Ishikawa (cell line): ENCODE data around the gene PEX6.

Experiments
- CREB1 ChIP-seq: IDR thresholded peaks from 2 replicates; pipeline ENCODE4 v1.6.1; 2012; ENCODE audit warnings: low read depth
- EGR1 ChIP-seq: IDR thresholded peaks from 2 replicates; pipeline ENCODE4 v1.6.1; 2012
- EP300 ChIP-seq: IDR thresholded peaks from 2 replicates; pipeline ENCODE4 v1.6.1; 2012; ENCODE audit warnings: borderline replicate concordance
- FOXM1 ChIP-seq: IDR thresholded peaks from 2 replicates; pipeline ENCODE4 v1.6.1; 2012; ENCODE audit warnings: low read depth, borderline replicate concordance
- TAF1 ChIP-seq: IDR thresholded peaks from 2 replicates; pipeline ENCODE4 v1.6.1; 2012; ENCODE audit warnings: low read depth, mild to moderate bottlenecking
- TEAD4 ChIP-seq: IDR thresholded peaks from 2 replicates; pipeline ENCODE4 v1.6.1; 2012
- TF ChIP-seq, protein P1 (sequence below): IDR thresholded peaks from 2 replicates; pipeline ENCODE4 v1.6.1; 2012; ENCODE audit warnings: low read depth, mild to moderate bottlenecking
- TF ChIP-seq, protein P2 (sequence below): IDR thresholded peaks from 2 replicates; pipeline ENCODE4 v1.6.1; 2012
- TF ChIP-seq, protein P3 (sequence below): IDR thresholded peaks from 2 replicates; pipeline ENCODE4 v1.6.1; 2012

DNA sequence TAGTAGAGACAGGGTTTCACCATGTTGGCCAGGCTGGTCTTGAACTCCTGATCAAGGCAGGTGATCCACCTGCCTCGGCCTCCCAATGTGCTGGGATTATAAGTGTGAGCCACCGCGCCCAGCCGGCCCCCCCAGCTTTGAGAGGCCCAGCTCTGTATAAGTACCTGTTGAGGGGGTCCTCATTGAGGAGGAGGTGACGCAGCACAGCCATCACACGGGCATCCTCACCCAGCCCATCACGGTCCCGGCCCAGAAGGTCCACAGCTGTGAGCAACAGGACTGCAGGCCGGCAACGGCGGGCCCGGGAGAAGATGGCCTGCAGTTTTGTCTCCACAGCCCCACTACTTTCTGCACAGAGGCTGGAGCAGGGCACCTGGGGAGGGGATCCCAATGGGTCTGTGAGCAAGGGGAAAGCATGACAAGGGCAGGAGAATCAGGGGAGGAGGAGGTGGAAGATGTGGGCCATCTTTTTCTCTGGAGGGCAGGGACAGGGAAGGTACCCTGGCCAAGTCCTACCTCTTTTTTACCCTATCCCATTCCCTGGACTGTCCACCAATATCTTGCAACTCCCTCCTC, 10.8 kb downstream of the PEX6 start:
- TF ChIP-seq TEAD4 (no peak), TAF1 (no peak), EP300 (no peak), CREB1 (no peak), EGR1 (no peak), FOXM1 (no peak)
- TF ChIP-seq, protein P1, sequence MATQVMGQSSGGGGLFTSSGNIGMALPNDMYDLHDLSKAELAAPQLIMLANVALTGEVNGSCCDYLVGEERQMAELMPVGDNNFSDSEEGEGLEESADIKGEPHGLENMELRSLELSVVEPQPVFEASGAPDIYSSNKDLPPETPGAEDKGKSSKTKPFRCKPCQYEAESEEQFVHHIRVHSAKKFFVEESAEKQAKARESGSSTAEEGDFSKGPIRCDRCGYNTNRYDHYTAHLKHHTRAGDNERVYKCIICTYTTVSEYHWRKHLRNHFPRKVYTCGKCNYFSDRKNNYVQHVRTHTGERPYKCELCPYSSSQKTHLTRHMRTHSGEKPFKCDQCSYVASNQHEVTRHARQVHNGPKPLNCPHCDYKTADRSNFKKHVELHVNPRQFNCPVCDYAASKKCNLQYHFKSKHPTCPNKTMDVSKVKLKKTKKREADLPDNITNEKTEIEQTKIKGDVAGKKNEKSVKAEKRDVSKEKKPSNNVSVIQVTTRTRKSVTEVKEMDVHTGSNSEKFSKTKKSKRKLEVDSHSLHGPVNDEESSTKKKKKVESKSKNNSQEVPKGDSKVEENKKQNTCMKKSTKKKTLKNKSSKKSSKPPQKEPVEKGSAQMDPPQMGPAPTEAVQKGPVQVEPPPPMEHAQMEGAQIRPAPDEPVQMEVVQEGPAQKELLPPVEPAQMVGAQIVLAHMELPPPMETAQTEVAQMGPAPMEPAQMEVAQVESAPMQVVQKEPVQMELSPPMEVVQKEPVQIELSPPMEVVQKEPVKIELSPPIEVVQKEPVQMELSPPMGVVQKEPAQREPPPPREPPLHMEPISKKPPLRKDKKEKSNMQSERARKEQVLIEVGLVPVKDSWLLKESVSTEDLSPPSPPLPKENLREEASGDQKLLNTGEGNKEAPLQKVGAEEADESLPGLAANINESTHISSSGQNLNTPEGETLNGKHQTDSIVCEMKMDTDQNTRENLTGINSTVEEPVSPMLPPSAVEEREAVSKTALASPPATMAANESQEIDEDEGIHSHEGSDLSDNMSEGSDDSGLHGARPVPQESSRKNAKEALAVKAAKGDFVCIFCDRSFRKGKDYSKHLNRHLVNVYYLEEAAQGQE = no peak
- TF ChIP-seq, protein P2, sequence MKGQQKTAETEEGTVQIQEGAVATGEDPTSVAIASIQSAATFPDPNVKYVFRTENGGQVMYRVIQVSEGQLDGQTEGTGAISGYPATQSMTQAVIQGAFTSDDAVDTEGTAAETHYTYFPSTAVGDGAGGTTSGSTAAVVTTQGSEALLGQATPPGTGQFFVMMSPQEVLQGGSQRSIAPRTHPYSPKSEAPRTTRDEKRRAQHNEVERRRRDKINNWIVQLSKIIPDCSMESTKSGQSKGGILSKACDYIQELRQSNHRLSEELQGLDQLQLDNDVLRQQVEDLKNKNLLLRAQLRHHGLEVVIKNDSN = no peak
- TF ChIP-seq, protein P3, sequence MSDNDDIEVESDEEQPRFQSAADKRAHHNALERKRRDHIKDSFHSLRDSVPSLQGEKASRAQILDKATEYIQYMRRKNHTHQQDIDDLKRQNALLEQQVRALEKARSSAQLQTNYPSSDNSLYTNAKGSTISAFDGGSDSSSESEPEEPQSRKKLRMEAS = no peak
